Measurements from ENCODE around the gene ADNP. TPM values are rescaled to one million over a fixed set of nuclear protein-coding genes. Genes with fewer than 3 reads are reported as not detected.

ADNP gene
- total and polyA plus RNA-seq, 2 of the 13 experiments (the other 11 are each of a cell fraction or from before 2014, with no cell fraction given), result 21.0 to 21.5 TPM

DNA sequence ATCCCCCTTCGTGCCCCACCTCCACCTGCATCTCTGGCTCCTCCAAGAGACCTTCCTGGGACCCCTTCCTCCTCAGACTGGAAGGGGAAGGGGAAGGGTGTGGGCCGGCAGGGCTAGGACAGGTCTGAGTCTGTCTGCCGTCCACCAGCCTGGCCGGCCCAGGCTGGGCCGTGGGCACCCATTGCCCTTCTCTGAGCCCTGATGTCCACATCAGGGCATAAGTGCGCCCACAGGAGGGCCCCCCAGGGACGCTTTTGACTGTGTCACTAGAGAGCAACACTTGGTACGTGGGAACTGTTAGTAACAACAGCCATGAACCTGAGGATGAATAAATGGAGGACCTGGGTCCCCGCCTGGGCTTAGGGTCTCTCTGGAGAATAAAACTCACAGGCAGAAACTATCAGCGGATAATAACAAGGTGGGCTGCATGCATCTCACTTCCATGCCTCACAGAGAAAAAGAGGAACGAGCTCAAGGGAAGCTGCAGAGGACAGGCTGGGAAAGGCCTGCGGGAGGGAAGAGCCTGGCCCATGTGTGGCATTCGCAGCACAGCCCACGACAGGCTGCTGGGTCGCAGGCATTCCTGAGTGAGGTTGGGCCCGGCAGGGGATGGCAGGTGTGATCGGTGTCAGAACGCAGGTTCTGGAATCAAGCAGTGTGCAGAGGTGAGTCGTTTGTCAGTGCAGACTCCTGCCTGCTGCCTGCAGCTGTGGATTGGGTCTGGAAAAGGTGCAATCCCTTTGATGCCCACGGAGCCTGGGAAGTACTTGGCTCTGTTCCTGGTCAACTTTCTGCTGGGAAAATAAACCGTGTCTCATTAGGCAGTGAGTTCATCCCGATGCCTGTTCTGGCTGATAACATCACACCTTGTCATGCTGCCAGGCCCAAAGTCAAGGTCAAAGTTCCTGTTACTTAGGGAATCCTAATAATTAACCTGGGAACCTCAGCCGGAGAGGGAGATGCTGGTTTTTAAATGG, 75.5 kb downstream of the ADNP start (continued):
- TF ChIP-seq NFAT5 (CRISPR knock-in tag; IDR thresholded peaks at IDR 0.05) (0 out of 2 replicates have a peak, but pooled peaks have one; percentile 52), DNMT1 (CRISPR knock-in tag; IDR thresholded peaks at IDR 0.05) (0 out of 2 replicates have a peak, but pooled peaks have one; percentile 13), ZNF614 (CRISPR knock-in tag; IDR thresholded peaks at IDR 0.05; ENCODE audit: borderline replicate concordance) (no peak), ZNF3 (CRISPR knock-in tag; IDR thresholded peaks at IDR 0.05) (no peak), PLRG1 (conservative IDR thresholded peaks at IDR 0.05) (no peak), REST (IDR thresholded peaks at IDR 0.05; ENCODE audit: borderline replicate concordance in 1 of 2, low read depth in 1 of 2, low read length in 2 of 2) (no peak), NR2F6 (IDR thresholded peaks at IDR 0.05) (peak; percentile 51; the same call in 1 of the 2 replicates), NR2F6 (CRISPR knock-in tag; IDR thresholded peaks at IDR 0.05) (no peak), ZNF709 (CRISPR knock-in tag; IDR thresholded peaks at IDR 0.05) (no peak)
- TF ChIP-seq, protein P1, sequence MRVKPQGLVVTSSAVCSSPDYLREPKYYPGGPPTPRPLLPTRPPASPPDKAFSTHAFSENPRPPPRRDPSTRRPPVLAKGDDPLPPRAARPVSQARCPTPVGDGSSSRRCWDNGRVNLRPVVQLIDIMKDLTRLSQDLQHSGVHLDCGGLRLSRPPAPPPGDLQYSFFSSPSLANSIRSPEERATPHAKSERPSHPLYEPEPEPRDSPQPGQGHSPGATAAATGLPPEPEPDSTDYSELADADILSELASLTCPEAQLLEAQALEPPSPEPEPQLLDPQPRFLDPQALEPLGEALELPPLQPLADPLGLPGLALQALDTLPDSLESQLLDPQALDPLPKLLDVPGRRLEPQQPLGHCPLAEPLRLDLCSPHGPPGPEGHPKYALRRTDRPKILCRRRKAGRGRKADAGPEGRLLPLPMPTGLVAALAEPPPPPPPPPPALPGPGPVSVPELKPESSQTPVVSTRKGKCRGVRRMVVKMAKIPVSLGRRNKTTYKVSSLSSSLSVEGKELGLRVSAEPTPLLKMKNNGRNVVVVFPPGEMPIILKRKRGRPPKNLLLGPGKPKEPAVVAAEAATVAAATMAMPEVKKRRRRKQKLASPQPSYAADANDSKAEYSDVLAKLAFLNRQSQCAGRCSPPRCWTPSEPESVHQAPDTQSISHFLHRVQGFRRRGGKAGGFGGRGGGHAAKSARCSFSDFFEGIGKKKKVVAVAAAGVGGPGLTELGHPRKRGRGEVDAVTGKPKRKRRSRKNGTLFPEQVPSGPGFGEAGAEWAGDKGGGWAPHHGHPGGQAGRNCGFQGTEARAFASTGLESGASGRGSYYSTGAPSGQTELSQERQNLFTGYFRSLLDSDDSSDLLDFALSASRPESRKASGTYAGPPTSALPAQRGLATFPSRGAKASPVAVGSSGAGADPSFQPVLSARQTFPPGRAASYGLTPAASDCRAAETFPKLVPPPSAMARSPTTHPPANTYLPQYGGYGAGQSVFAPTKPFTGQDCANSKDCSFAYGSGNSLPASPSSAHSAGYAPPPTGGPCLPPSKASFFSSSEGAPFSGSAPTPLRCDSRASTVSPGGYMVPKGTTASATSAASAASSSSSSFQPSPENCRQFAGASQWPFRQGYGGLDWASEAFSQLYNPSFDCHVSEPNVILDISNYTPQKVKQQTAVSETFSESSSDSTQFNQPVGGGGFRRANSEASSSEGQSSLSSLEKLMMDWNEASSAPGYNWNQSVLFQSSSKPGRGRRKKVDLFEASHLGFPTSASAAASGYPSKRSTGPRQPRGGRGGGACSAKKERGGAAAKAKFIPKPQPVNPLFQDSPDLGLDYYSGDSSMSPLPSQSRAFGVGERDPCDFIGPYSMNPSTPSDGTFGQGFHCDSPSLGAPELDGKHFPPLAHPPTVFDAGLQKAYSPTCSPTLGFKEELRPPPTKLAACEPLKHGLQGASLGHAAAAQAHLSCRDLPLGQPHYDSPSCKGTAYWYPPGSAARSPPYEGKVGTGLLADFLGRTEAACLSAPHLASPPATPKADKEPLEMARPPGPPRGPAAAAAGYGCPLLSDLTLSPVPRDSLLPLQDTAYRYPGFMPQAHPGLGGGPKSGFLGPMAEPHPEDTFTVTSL (CRISPR knock-in tag; IDR thresholded peaks at IDR 0.05; ENCODE audit: borderline replicate concordance), result no peak
- TF ChIP-seq, protein P2, sequence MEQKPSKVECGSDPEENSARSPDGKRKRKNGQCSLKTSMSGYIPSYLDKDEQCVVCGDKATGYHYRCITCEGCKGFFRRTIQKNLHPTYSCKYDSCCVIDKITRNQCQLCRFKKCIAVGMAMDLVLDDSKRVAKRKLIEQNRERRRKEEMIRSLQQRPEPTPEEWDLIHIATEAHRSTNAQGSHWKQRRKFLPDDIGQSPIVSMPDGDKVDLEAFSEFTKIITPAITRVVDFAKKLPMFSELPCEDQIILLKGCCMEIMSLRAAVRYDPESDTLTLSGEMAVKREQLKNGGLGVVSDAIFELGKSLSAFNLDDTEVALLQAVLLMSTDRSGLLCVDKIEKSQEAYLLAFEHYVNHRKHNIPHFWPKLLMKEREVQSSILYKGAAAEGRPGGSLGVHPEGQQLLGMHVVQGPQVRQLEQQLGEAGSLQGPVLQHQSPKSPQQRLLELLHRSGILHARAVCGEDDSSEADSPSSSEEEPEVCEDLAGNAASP (CRISPR knock-in tag; IDR thresholded peaks at IDR 0.05; ENCODE audit: borderline replicate concordance), result no peak

Measured in HepG2 (cell line).